Skeletal muscle satellite cell (primary cell): ENCODE measurements around the gene PTH1R.

Experiments
- H3K27me3 ChIP-seq: 2 replicates; pipeline ENCODE4 v1.7.0; 2013; ENCODE audit warnings: low read length; ENCODE audit not compliant: control insufficient read depth, insufficient read depth
- H3K36me3 ChIP-seq: 2 replicates; pipeline ENCODE4 v1.7.0; 2013; ENCODE audit warnings: mild to moderate bottlenecking, control low read depth, low read length; ENCODE audit not compliant: insufficient read depth
- H3K4me1 ChIP-seq: 2 replicates; pipeline ENCODE4 v1.7.0; 2013; ENCODE audit warnings: low read length; ENCODE audit not compliant: control insufficient read depth, insufficient read depth
- H3K4me2 ChIP-seq: 2 replicates; pipeline ENCODE4 v1.7.0; 2013; ENCODE audit warnings: mild to moderate bottlenecking, low read length
- H3K4me3 ChIP-seq: 2 replicates; pipeline ENCODE4 v1.7.0; 2013; ENCODE audit warnings: low read length
- H3K9ac ChIP-seq: 2 replicates; pipeline ENCODE4 v1.7.0; 2013; ENCODE audit warnings: mild to moderate bottlenecking, low read depth, low read length, moderate library complexity
- H3K9me3 ChIP-seq: replicated peaks from 2 replicates; pipeline ENCODE4 v1.7.0; 2013; ENCODE audit warnings: mild to moderate bottlenecking, control low read depth, low read length

The PTH1R gene

GRCh38 chr3:46930166-46930944, 52.8 kb downstream of the PTH1R start:
- no peak overlapping the region for H3K4me3 ChIP-seq
- peaks cover 75% of the 10 kb centered on the region for H3K4me1 ChIP-seq
- H3K9ac ChIP-seq: peak overlapping the region; percentile 4
- peak overlapping the region; percentile 62 for H3K4me2 ChIP-seq
- no peaks in the 10 kb centered on the region for H3K9me3 ChIP-seq
- no peaks in the 10 kb centered on the region for H3K27me3 ChIP-seq
- peaks cover 20% of the 10 kb centered on the region for H3K36me3 ChIP-seq

- Histone ChIP-seq H3K4me1 (peaks cover 75% of the 10 kb centered on the region), H3K4me3 (peak overlapping the region; percentile 17), H3K4me2 (peak overlapping the region; percentile 62), H3K36me3 (peaks cover 17% of the 10 kb centered on the region), H3K9ac (peak overlapping the region; percentile 27), H3K27me3 (no peaks in the 10 kb centered on the region), H3K9me3 (no peaks in the 10 kb centered on the region)
Measured at GRCh38 chr3:46930945-46931403, 53.5 kb downstream of the PTH1R start.

- H3K4me1 ChIP-seq: peaks cover 75% of the 10 kb centered on the region
- H3K9me3 ChIP-seq: no peaks in the 10 kb centered on the region
- H3K4me2 ChIP-seq: peak overlapping the region; percentile 62
- H3K36me3 ChIP-seq: peaks cover 23% of the 10 kb centered on the region
- no peaks in the 10 kb centered on the region for H3K27me3 ChIP-seq
- peak overlapping the region; percentile 41 for H3K4me3 ChIP-seq
- H3K9ac ChIP-seq: peak overlapping the region; percentile 27
Measured at GRCh38 chr3:46931631-46932331, 54.3 kb downstream of the PTH1R start.

- Histone ChIP-seq H3K4me3 (no peak overlapping the region), H3K4me1 (peaks cover 79% of the 10 kb centered on the region), H3K9me3 (no peaks in the 10 kb centered on the region), H3K4me2 (peak overlapping the region; percentile 62), H3K9ac (peak overlapping the region; percentile 27), H3K36me3 (peaks cover 23% of the 10 kb centered on the region), H3K27me3 (no peaks in the 10 kb centered on the region)
Measured at GRCh38 chr3:46932455-46933225, 55.1 kb downstream of the PTH1R start.

GRCh38 chr3:46933261-46933660, 55.7 kb downstream of the PTH1R start:
- H3K9ac ChIP-seq: no peak overlapping the region
- H3K4me1 ChIP-seq: peaks cover 81% of the 10 kb centered on the region
- H3K36me3 ChIP-seq: peaks cover 26% of the 10 kb centered on the region

GRCh38 chr3:46934072-46934471, 56.6 kb downstream of the PTH1R start:
- peaks cover 25% of the 10 kb centered on the region for H3K36me3 ChIP-seq
- H3K9ac ChIP-seq: peak overlapping the region; percentile 73
- no peaks in the 10 kb centered on the region for H3K9me3 ChIP-seq
- peak overlapping the region; percentile 27 for H3K4me3 ChIP-seq
- peaks cover 81% of the 10 kb centered on the region for H3K4me1 ChIP-seq
- peak overlapping the region; percentile 56 for H3K4me2 ChIP-seq
- no peaks in the 10 kb centered on the region for H3K27me3 ChIP-seq

More at GRCh38 chr3:46933261-46933660, 55.7 kb downstream of the PTH1R start:
- H3K4me2 ChIP-seq: no peak overlapping the region
- no peak overlapping the region for H3K4me3 ChIP-seq
- H3K27me3 ChIP-seq: no peaks in the 10 kb centered on the region
- no peaks in the 10 kb centered on the region for H3K9me3 ChIP-seq

- H3K4me2 ChIP-seq: peak overlapping the region; percentile 56
- H3K4me1 ChIP-seq: peaks cover 79% of the 10 kb centered on the region
- no peaks in the 10 kb centered on the region for H3K9me3 ChIP-seq
- no peaks in the 10 kb centered on the region for H3K27me3 ChIP-seq
- H3K9ac ChIP-seq: peak overlapping the region; percentile 73
- H3K4me3 ChIP-seq: peak overlapping the region; percentile 54
- H3K36me3 ChIP-seq: peaks cover 30% of the 10 kb centered on the region
Measured at GRCh38 chr3:46934498-46935167, 57.1 kb downstream of the PTH1R start.

- H3K27me3 ChIP-seq: no peaks in the 10 kb centered on the region
- H3K9me3 ChIP-seq: no peaks in the 10 kb centered on the region
- H3K9ac ChIP-seq: peak overlapping the region; percentile 73
- H3K4me1 ChIP-seq: peaks cover 74% of the 10 kb centered on the region
- H3K36me3 ChIP-seq: peaks cover 37% of the 10 kb centered on the region
- peak overlapping the region; percentile 54 for H3K4me3 ChIP-seq
- peak overlapping the region; percentile 56 for H3K4me2 ChIP-seq
Measured at GRCh38 chr3:46935168-46935858, 57.8 kb downstream of the PTH1R start.

- H3K36me3 ChIP-seq: peaks cover 44% of the 10 kb centered on the region
- H3K4me2 ChIP-seq: peak overlapping the region; percentile 23
Measured at GRCh38 chr3:46935989-46936558, 58.6 kb downstream of the PTH1R start.

GRCh38 chr3:46936733-46937250, 59.3 kb downstream of the PTH1R start:
- peaks cover 59% of the 10 kb centered on the region for H3K4me1 ChIP-seq
- H3K27me3 ChIP-seq: no peaks in the 10 kb centered on the region
- peak overlapping the region; percentile 23 for H3K4me2 ChIP-seq
- H3K36me3 ChIP-seq: peaks cover 48% of the 10 kb centered on the region
- peak overlapping the region; percentile 49 for H3K9ac ChIP-seq
- H3K4me3 ChIP-seq: no peak overlapping the region
- H3K9me3 ChIP-seq: no peaks in the 10 kb centered on the region

More at GRCh38 chr3:46935989-46936558, 58.6 kb downstream of the PTH1R start:
- H3K9ac ChIP-seq: peak overlapping the region; percentile 49
- H3K4me3 ChIP-seq: no peak overlapping the region
- no peaks in the 10 kb centered on the region for H3K27me3 ChIP-seq
- peaks cover 66% of the 10 kb centered on the region for H3K4me1 ChIP-seq
- H3K9me3 ChIP-seq: no peaks in the 10 kb centered on the region
